HepG2 (cell line): Measurements from ENCODE around the gene LHX3. TPM values are rescaled to one million over a fixed set of nuclear protein-coding genes. Genes with fewer than 3 reads are reported as not detected.

ENCODE experiments used
- CBX1 ChIP-seq: IDR thresholded peaks from one replicate; pipeline ENCODE4 v1.6.1; 2016; ENCODE audit warnings: antibody characterized with exemption, low read depth
- CEBPG ChIP-seq: IDR thresholded peaks from 2 replicates; pipeline ENCODE4 v1.6.1; 2016
- FOXA1 ChIP-seq, 2 experiments: fragments of 450-650 bp in 1 of 2; sonication (generic) in 1 of 2; formaldehyde crosslinking in 1 of 2; IDR thresholded peaks; 2 replicates each; pipeline versions ENCODE4 v1.4.0 to v1.6.1; 2016 to 2020; ENCODE audit warnings: missing genetic modification reagents in 1 of 2
- MBD4 ChIP-seq: IDR thresholded peaks from 2 replicates; pipeline ENCODE4 v1.6.1; 2012; ENCODE audit warnings: low read length, inconsistent platforms, borderline replicate concordance
- MXD1 ChIP-seq: sonication (generic); formaldehyde crosslinking; IDR thresholded peaks from 2 replicates; pipeline ENCODE4 v1.4.0; 2020; ENCODE audit warnings: mild to moderate bottlenecking, missing genetic modification reagents
- POLR2G ChIP-seq: fragments of 200-400 bp; formaldehyde crosslinking; IDR thresholded peaks from 2 replicates; pipeline ENCODE4 v1.6.1; 2018; ENCODE audit warnings: mild to moderate bottlenecking, low read depth, low read length, moderate library complexity
- ZNF276 ChIP-seq: sonication (generic); formaldehyde crosslinking; IDR thresholded peaks from 2 replicates; pipeline ENCODE4 v1.4.0; 2020; ENCODE audit warnings: mild to moderate bottlenecking, low read depth, missing genetic modification reagents
- ZNF460 ChIP-seq: sonication (generic); formaldehyde crosslinking; IDR thresholded peaks from 2 replicates; pipeline ENCODE4 v1.5.1; 2020; ENCODE audit warnings: missing genetic modification reagents, mild to moderate bottlenecking, borderline replicate concordance
- polyA plus RNA-seq, 8 experiments: library from polyadenylated mRNA; depleted of rRNA in 3 of 8; stranded (reverse) in 7 of 8; unstranded in 1 of 8; fragments of >200 nt; fragmentation: Illumina TruSeq in 4 of 8; extraction: Trizol in 4 of 8; gene quantifications; 2 replicates each; pipeline versions ENCODE4 v1.2.1 to v1.2.3, GENCODE V29; 2011 to 2016; ENCODE audit warnings: low read depth in 4 of 8, missing spikeins in 1 of 8, mixed read lengths in 1 of 8; ENCODE audit not compliant: insufficient read depth in 1 of 8
- total RNA-seq, 5 experiments: library from RNA; depleted of rRNA; stranded (reverse); fragments of >200 nt; fragmentation: Illumina TruSeq; extraction: Trizol; gene quantifications; 2 replicates each; pipeline ENCODE4 v1.2.3, GENCODE V29; 2016; ENCODE audit warnings: low read depth in 1 of 5
- TF ChIP-seq, protein P1 (sequence below): sonication (generic); formaldehyde crosslinking; IDR thresholded peaks from 2 replicates; pipeline ENCODE4 v1.4.0; 2020; ENCODE audit warnings: missing genetic modification reagents

LHX3 gene
- total and polyA plus RNA-seq, 2 of the 13 experiments (the other 11 are each of a cell fraction or from before 2014, with no cell fraction given): not detected

GRCh38 chr9:136242248-136242647 lies 37.3 kb upstream of the LHX3 start (continued):
- TF ChIP-seq MBD4: no peak
- TF ChIP-seq, protein P1, sequence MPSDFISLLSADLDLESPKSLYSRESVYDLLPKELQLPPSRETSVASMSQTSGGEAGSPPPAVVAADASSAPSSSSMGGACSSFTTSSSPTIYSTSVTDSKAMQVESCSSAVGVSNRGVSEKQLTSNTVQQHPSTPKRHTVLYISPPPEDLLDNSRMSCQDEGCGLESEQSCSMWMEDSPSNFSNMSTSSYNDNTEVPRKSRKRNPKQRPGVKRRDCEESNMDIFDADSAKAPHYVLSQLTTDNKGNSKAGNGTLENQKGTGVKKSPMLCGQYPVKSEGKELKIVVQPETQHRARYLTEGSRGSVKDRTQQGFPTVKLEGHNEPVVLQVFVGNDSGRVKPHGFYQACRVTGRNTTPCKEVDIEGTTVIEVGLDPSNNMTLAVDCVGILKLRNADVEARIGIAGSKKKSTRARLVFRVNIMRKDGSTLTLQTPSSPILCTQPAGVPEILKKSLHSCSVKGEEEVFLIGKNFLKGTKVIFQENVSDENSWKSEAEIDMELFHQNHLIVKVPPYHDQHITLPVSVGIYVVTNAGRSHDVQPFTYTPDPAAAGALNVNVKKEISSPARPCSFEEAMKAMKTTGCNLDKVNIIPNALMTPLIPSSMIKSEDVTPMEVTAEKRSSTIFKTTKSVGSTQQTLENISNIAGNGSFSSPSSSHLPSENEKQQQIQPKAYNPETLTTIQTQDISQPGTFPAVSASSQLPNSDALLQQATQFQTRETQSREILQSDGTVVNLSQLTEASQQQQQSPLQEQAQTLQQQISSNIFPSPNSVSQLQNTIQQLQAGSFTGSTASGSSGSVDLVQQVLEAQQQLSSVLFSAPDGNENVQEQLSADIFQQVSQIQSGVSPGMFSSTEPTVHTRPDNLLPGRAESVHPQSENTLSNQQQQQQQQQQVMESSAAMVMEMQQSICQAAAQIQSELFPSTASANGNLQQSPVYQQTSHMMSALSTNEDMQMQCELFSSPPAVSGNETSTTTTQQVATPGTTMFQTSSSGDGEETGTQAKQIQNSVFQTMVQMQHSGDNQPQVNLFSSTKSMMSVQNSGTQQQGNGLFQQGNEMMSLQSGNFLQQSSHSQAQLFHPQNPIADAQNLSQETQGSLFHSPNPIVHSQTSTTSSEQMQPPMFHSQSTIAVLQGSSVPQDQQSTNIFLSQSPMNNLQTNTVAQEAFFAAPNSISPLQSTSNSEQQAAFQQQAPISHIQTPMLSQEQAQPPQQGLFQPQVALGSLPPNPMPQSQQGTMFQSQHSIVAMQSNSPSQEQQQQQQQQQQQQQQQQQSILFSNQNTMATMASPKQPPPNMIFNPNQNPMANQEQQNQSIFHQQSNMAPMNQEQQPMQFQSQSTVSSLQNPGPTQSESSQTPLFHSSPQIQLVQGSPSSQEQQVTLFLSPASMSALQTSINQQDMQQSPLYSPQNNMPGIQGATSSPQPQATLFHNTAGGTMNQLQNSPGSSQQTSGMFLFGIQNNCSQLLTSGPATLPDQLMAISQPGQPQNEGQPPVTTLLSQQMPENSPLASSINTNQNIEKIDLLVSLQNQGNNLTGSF: no peak
- TF ChIP-seq CBX1: no peak
- TF ChIP-seq MXD1: no peak
- no peak for TF ChIP-seq FOXA1 (IDR thresholded peaks at IDR 0.05)
- no peak for TF ChIP-seq FOXA1 (CRISPR knock-in tag; IDR thresholded peaks at IDR 0.05)
- no peak for TF ChIP-seq ZNF460 (CRISPR knock-in tag)
- TF ChIP-seq POLR2G: no peak
- TF ChIP-seq CEBPG: no peak
- no peak for TF ChIP-seq ZNF276
